Astrocyte (in vitro differentiated cells and primary cell): ENCODE data around the gene LBR.

Experiments used
- CTCF ChIP-seq: IDR thresholded peaks from 2 replicates; pipeline ENCODE4 v1.5.1; 2011; ENCODE audit warnings: low read depth, mild to moderate bottlenecking, inconsistent platforms, low read length, moderate library complexity; ENCODE audit not compliant: insufficient read depth
- EZH2 ChIP-seq: IDR thresholded peaks from 2 replicates; pipeline ENCODE4 v1.6.1; 2012; ENCODE audit warnings: mild to moderate bottlenecking, low read length, inconsistent platforms; ENCODE audit not compliant: insufficient read depth

DNA sequence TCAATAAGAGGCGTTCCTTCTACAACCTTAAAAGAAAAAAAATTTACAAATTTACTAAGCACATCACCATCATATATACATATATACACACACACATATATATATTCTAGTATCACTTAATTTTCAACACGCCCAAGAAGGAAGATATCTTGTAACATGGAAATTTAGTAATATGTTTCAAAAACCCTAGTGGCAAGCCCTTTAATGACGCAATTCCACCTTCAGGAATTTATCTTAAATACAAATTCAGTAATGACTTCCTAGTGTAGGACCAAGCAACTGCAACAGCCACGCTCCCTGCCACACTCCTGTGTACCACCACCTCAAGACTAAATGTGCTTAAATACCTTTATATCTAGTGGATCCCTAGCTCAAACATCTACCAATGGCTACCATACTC, 12.5 kb downstream of the LBR start:
- TF ChIP-seq EZH2 = no peak
- TF ChIP-seq CTCF = no peak
